Measurements from ENCODE around the gene RAE1. TPM values are rescaled to one million over a fixed set of nuclear protein-coding genes. Genes with fewer than 3 reads are reported as not detected.

Gene RAE1
- total and polyA plus RNA-seq, 2 experiments from 2014 or later: 35.4 to 43.3 TPM

DNA sequence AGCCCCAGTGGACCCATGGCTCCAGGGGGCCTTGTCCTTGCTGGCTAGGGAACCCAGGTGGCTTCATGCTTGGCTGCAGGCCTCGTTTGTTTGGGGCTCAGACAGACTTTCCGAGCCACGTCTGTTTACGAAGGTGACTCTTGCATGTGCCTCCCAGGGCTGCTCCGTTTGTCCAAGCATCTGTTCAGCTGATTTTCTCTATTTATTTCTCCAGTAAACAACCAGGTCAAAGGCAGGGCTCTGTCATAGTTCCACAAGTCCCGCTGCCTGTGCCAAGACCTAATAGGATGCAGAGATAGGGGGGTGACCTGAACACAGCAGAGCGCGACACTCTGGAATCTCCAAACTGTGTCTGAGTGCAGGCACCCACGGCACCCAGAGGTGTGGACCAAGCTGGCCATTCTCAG lies 34.3 kb upstream of the RAE1 start:
- H3K36me3 Mint-ChIP-seq (ENCODE audit: low read depth): no peaks in the 10 kb centered on the region
- no peak for DNase-seq (ENCODE audit: low spot score)

More for the DNA sequence above, 34.3 kb upstream of the RAE1 start:
- Mint-ChIP-seq H3K4me1 (no peaks in the 10 kb centered on the region; the same call in 1 of the 3 replicates), H3K4me3 (no peak overlapping the region), H3K9me3 (no peaks in the 10 kb centered on the region), H3K27ac (no peak overlapping the region), H3K27me3 (ENCODE audit: insufficient read depth, low read depth, poor library complexity) (no peaks in the 10 kb centered on the region)
- TF ChIP-seq, protein P1, sequence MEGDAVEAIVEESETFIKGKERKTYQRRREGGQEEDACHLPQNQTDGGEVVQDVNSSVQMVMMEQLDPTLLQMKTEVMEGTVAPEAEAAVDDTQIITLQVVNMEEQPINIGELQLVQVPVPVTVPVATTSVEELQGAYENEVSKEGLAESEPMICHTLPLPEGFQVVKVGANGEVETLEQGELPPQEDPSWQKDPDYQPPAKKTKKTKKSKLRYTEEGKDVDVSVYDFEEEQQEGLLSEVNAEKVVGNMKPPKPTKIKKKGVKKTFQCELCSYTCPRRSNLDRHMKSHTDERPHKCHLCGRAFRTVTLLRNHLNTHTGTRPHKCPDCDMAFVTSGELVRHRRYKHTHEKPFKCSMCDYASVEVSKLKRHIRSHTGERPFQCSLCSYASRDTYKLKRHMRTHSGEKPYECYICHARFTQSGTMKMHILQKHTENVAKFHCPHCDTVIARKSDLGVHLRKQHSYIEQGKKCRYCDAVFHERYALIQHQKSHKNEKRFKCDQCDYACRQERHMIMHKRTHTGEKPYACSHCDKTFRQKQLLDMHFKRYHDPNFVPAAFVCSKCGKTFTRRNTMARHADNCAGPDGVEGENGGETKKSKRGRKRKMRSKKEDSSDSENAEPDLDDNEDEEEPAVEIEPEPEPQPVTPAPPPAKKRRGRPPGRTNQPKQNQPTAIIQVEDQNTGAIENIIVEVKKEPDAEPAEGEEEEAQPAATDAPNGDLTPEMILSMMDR (conservative IDR thresholded peaks at IDR 0.05; ENCODE audit: low read depth in 2 of 2): no peak
- no peak for TF ChIP-seq ETS1 (IDR thresholded peaks at IDR 0.05)
- TF ChIP-seq, protein P2, sequence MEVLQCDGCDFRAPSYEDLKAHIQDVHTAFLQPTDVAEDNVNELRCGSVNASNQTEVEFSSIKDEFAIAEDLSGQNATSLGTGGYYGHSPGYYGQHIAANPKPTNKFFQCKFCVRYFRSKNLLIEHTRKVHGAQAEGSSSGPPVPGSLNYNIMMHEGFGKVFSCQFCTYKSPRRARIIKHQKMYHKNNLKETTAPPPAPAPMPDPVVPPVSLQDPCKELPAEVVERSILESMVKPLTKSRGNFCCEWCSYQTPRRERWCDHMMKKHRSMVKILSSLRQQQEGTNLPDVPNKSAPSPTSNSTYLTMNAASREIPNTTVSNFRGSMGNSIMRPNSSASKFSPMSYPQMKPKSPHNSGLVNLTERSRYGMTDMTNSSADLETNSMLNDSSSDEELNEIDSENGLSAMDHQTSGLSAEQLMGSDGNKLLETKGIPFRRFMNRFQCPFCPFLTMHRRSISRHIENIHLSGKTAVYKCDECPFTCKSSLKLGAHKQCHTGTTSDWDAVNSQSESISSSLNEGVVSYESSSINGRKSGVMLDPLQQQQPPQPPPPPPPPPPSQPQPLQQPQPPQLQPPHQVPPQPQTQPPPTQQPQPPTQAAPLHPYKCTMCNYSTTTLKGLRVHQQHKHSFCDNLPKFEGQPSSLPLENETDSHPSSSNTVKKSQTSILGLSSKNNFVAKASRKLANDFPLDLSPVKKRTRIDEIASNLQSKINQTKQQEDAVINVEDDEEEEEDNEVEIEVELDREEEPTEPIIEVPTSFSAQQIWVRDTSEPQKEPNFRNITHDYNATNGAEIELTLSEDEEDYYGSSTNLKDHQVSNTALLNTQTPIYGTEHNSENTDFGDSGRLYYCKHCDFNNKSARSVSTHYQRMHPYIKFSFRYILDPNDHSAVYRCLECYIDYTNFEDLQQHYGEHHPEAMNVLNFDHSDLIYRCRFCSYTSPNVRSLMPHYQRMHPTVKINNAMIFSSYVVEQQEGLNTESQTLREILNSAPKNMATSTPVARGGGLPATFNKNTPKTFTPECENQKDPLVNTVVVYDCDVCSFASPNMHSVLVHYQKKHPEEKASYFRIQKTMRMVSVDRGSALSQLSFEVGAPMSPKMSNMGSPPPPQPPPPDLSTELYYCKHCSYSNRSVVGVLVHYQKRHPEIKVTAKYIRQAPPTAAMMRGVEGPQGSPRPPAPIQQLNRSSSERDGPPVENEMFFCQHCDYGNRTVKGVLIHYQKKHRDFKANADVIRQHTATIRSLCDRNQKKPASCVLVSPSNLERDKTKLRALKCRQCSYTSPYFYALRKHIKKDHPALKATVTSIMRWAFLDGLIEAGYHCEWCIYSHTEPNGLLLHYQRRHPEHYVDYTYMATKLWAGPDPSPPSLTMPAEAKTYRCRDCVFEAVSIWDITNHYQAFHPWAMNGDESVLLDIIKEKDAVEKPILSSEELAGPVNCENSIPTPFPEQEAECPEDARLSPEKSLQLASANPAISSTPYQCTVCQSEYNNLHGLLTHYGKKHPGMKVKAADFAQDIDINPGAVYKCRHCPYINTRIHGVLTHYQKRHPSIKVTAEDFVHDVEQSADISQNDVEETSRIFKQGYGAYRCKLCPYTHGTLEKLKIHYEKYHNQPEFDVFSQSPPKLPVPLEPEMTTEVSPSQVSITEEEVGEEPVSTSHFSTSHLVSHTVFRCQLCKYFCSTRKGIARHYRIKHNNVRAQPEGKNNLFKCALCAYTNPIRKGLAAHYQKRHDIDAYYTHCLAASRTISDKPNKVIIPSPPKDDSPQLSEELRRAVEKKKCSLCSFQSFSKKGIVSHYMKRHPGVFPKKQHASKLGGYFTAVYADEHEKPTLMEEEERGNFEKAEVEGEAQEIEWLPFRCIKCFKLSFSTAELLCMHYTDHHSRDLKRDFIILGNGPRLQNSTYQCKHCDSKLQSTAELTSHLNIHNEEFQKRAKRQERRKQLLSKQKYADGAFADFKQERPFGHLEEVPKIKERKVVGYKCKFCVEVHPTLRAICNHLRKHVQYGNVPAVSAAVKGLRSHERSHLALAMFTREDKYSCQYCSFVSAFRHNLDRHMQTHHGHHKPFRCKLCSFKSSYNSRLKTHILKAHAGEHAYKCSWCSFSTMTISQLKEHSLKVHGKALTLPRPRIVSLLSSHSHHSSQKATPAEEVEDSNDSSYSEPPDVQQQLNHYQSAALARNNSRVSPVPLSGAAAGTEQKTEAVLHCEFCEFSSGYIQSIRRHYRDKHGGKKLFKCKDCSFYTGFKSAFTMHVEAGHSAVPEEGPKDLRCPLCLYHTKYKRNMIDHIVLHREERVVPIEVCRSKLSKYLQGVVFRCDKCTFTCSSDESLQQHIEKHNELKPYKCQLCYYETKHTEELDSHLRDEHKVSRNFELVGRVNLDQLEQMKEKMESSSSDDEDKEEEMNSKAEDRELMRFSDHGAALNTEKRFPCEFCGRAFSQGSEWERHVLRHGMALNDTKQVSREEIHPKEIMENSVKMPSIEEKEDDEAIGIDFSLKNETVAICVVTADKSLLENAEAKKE (CRISPR knock-in tag; IDR thresholded peaks at IDR 0.05): no peak
- TF ChIP-seq NANOG (IDR thresholded peaks at IDR 0.05; ENCODE audit: borderline replicate concordance): no peak
- no peak for TF ChIP-seq JUNB (IDR thresholded peaks at IDR 0.05; ENCODE audit: unreplicated experiment)
- no peak for TF ChIP-seq POLR2AphosphoS5 (IDR thresholded peaks at IDR 0.05; ENCODE audit: low read depth)
- TF ChIP-seq ZNF114 (CRISPR knock-in tag; IDR thresholded peaks at IDR 0.05): no peak
- TF ChIP-seq EZH2 (IDR thresholded peaks at IDR 0.05; ENCODE audit: low read depth, unreplicated experiment): no peak
- no peak for TF ChIP-seq CREB1 (CRISPR knock-in tag; IDR thresholded peaks at IDR 0.05; ENCODE audit: low read depth)
- TF ChIP-seq EZH2phosphoT487 (IDR thresholded peaks at IDR 0.05; ENCODE audit: unreplicated experiment): no peak
- TF ChIP-seq, protein P3, sequence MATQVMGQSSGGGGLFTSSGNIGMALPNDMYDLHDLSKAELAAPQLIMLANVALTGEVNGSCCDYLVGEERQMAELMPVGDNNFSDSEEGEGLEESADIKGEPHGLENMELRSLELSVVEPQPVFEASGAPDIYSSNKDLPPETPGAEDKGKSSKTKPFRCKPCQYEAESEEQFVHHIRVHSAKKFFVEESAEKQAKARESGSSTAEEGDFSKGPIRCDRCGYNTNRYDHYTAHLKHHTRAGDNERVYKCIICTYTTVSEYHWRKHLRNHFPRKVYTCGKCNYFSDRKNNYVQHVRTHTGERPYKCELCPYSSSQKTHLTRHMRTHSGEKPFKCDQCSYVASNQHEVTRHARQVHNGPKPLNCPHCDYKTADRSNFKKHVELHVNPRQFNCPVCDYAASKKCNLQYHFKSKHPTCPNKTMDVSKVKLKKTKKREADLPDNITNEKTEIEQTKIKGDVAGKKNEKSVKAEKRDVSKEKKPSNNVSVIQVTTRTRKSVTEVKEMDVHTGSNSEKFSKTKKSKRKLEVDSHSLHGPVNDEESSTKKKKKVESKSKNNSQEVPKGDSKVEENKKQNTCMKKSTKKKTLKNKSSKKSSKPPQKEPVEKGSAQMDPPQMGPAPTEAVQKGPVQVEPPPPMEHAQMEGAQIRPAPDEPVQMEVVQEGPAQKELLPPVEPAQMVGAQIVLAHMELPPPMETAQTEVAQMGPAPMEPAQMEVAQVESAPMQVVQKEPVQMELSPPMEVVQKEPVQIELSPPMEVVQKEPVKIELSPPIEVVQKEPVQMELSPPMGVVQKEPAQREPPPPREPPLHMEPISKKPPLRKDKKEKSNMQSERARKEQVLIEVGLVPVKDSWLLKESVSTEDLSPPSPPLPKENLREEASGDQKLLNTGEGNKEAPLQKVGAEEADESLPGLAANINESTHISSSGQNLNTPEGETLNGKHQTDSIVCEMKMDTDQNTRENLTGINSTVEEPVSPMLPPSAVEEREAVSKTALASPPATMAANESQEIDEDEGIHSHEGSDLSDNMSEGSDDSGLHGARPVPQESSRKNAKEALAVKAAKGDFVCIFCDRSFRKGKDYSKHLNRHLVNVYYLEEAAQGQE (IDR thresholded peaks at IDR 0.05; ENCODE audit: unreplicated experiment): no peak
- Histone ChIP-seq H3K4me3 (no peak overlapping the region), H4K20me1 (replicated peaks; ENCODE audit: insufficient read depth) (no peaks in the 10 kb centered on the region), H3K4me2 (no peak overlapping the region), H2AFZ (no peak overlapping the region), H3K79me2 (replicated peaks; ENCODE audit: insufficient read depth) (no peaks in the 10 kb centered on the region), H3K4me1 (ENCODE audit: insufficient read depth) (no peaks in the 10 kb centered on the region), H3K36me3 (ENCODE audit: insufficient read depth) (no peaks in the 10 kb centered on the region), H3K27ac (ENCODE audit: low read depth) (no peak overlapping the region), H3K9me2 (ENCODE audit: insufficient read depth) (no peaks in the 10 kb centered on the region), H3K27me3 (ENCODE audit: insufficient read depth) (no peaks in the 10 kb centered on the region), H3F3A (replicated peaks; ENCODE audit: low read depth) (no peaks in the 10 kb centered on the region)
- no peak for ATAC-seq
